KOPT-K1 (cell line): ENCODE results near the gene RASSF4.

Experiments used
- H3K27ac ChIP-seq: fragments of 200-600 bp; sonication (generic); 2 replicates; pipeline ENCODE4 v1.5.1; 2016; ENCODE audit warnings: antibody characterized with exemption, mild to moderate bottlenecking, low read depth, low read length; ENCODE audit not compliant: poor library complexity, severe bottlenecking
- H3K36me3 ChIP-seq: fragments of 200-600 bp; sonication (generic); 2 replicates; pipeline ENCODE4 v1.5.1; 2017; ENCODE audit warnings: antibody characterized with exemption, mild to moderate bottlenecking, low read length, moderate library complexity; ENCODE audit not compliant: insufficient read depth
- H3K9me3 ChIP-seq: fragments of 200-600 bp; sonication (generic); 2 replicates; pipeline ENCODE4 v1.5.1; 2017; ENCODE audit warnings: antibody characterized with exemption, low read length, mild to moderate bottlenecking; ENCODE audit not compliant: insufficient read depth, poor library complexity, severe bottlenecking

Gene RASSF4

GRCh38 chr10:44959247-44960087 is at the start of gene RASSF4:
TSS of gene RASSF4 (plus strand) at chr10:44959802. CDS start at chr10:44970203, 10,401 bp downstream.
- peaks cover 13% of the 10 kb centered on the region; the same call in 1 of the 2 replicates for H3K36me3 ChIP-seq
- H3K27ac ChIP-seq, result peak within 1 kb of the TSS; percentile 63
- no peaks in the 10 kb centered on the region for H3K9me3 ChIP-seq

GRCh38 chr10:44909910-44910309 is 49.7 kb upstream of the RASSF4 start:
- H3K9me3 ChIP-seq, result no peaks in the 10 kb centered on the region
- H3K36me3 ChIP-seq, result no peaks in the 10 kb centered on the region
- peak overlapping the region; percentile 96 for H3K27ac ChIP-seq

- no peaks in the 10 kb centered on the region for H3K9me3 ChIP-seq
- H3K27ac ChIP-seq, result peak overlapping the region; percentile 96
- no peaks in the 10 kb centered on the region for H3K36me3 ChIP-seq
Observed at GRCh38 chr10:44910602-44911001, 49.0 kb upstream of the RASSF4 start.

- no peaks in the 10 kb centered on the region for H3K9me3 ChIP-seq
- peak within 1 kb of the TSS; percentile 96 for H3K27ac ChIP-seq
- no peaks in the 10 kb centered on the region for H3K36me3 ChIP-seq
Observed at GRCh38 chr10:44911081-44911540, 48.5 kb upstream of the RASSF4 start, which contains the start of gene TMEM72. TSS of gene TMEM72 (plus strand) at chr10:44911337. CDS start at chr10:44911513, 176 bp downstream.

- Histone ChIP-seq H3K36me3 (peaks cover 1% of the 10 kb centered on the region; the same call in 1 of the 2 replicates), H3K27ac (peak overlapping the region; percentile 96), H3K9me3 (peaks cover 1% of the 10 kb centered on the region)
Observed at GRCh38 chr10:44911951-44912350, 47.7 kb upstream of the RASSF4 start.

GRCh38 chr10:44913350-44914081 is 46.1 kb upstream of the RASSF4 start:
- peak overlapping the region; percentile 96 for H3K27ac ChIP-seq
- H3K9me3 ChIP-seq, result peaks cover 15% of the 10 kb centered on the region

GRCh38 chr10:44914891-44915290 is 44.7 kb upstream of the RASSF4 start:
- H3K27ac ChIP-seq, result peak overlapping the region; percentile 96

More at GRCh38 chr10:44913350-44914081, 46.1 kb upstream of the RASSF4 start:
- peaks cover 11% of the 10 kb centered on the region; the same call in 1 of the 2 replicates for H3K36me3 ChIP-seq

GRCh38 chr10:44916429-44916828 is 43.2 kb upstream of the RASSF4 start:
- H3K36me3 ChIP-seq, result peaks cover 11% of the 10 kb centered on the region; the same call in 1 of the 2 replicates
- peaks cover 15% of the 10 kb centered on the region for H3K9me3 ChIP-seq
- no peak overlapping the region for H3K27ac ChIP-seq

More at GRCh38 chr10:44914891-44915290, 44.7 kb upstream of the RASSF4 start:
- peaks cover 11% of the 10 kb centered on the region; the same call in 1 of the 2 replicates for H3K36me3 ChIP-seq
- peaks cover 15% of the 10 kb centered on the region for H3K9me3 ChIP-seq

GRCh38 chr10:44917848-44918247 is 41.8 kb upstream of the RASSF4 start:
- H3K36me3 ChIP-seq, result peaks cover 11% of the 10 kb centered on the region; the same call in 1 of the 2 replicates
- no peak overlapping the region for H3K27ac ChIP-seq
- H3K9me3 ChIP-seq, result peaks cover 15% of the 10 kb centered on the region

GRCh38 chr10:44920252-44920651 is 39.4 kb upstream of the RASSF4 start:
- H3K36me3 ChIP-seq, result peaks cover 11% of the 10 kb centered on the region; the same call in 1 of the 2 replicates
- H3K9me3 ChIP-seq, result peaks cover 15% of the 10 kb centered on the region
- no peak overlapping the region for H3K27ac ChIP-seq

GRCh38 chr10:44921061-44921460 is 38.5 kb upstream of the RASSF4 start:
- Histone ChIP-seq H3K27ac (no peak overlapping the region), H3K9me3 (peaks cover 15% of the 10 kb centered on the region), H3K36me3 (peaks cover 11% of the 10 kb centered on the region; the same call in 1 of the 2 replicates)

GRCh38 chr10:44921506-44921905 is 38.1 kb upstream of the RASSF4 start:
- Histone ChIP-seq H3K36me3 (peaks cover 11% of the 10 kb centered on the region; the same call in 1 of the 2 replicates), H3K27ac (no peak overlapping the region), H3K9me3 (peaks cover 15% of the 10 kb centered on the region)

- no peak overlapping the region for H3K27ac ChIP-seq
- peaks cover 9% of the 10 kb centered on the region; the same call in 1 of the 2 replicates for H3K36me3 ChIP-seq
- H3K9me3 ChIP-seq, result peaks cover 13% of the 10 kb centered on the region
Observed at GRCh38 chr10:44922021-44922420, 37.6 kb upstream of the RASSF4 start.

GRCh38 chr10:44922796-44923545 is 36.6 kb upstream of the RASSF4 start:
- peaks cover 3% of the 10 kb centered on the region for H3K9me3 ChIP-seq
- H3K36me3 ChIP-seq, result no peaks in the 10 kb centered on the region; the same call in 1 of the 2 replicates

More at GRCh38 chr10:44922796-44923545, 36.6 kb upstream of the RASSF4 start:
- H3K27ac ChIP-seq, result no peak overlapping the region
